GM20000 (cell line): ENCODE data around the gene CIC.

Experiments
- DNase-seq: peaks from one replicate; pipeline ENCODE4 v3.0.0; 2012; ENCODE audit warnings: low spot score
- TF ChIP-seq, protein P1 (sequence below): IDR thresholded peaks from 2 replicates; pipeline ENCODE4 v1.5.1; 2012; ENCODE audit warnings: mild to moderate bottlenecking, control low read depth; ENCODE audit errors: extremely low read depth, missing control alignments

Gene CIC

DNA sequence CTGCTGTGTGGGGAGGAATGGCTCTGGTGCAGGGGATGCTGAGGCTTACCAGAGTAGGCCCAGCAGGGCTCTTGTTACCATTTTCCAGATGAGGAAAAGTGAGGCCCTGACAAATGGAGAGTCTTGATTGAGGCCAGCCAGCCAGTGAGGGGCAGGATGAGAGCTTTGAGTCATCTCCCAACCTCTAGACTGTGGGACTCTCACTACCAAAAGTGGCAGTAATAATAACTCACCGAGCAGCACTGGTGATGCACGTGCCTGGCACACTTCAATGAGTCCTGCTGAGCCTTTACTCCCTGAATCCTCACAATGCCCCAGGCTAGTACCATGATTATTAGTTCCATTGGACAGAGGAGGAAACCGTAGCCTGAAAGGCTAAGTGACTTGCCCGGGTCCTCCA is 7.8 kb downstream of the CIC start:
- DNase-seq, result no peak
- TF ChIP-seq, protein P1, sequence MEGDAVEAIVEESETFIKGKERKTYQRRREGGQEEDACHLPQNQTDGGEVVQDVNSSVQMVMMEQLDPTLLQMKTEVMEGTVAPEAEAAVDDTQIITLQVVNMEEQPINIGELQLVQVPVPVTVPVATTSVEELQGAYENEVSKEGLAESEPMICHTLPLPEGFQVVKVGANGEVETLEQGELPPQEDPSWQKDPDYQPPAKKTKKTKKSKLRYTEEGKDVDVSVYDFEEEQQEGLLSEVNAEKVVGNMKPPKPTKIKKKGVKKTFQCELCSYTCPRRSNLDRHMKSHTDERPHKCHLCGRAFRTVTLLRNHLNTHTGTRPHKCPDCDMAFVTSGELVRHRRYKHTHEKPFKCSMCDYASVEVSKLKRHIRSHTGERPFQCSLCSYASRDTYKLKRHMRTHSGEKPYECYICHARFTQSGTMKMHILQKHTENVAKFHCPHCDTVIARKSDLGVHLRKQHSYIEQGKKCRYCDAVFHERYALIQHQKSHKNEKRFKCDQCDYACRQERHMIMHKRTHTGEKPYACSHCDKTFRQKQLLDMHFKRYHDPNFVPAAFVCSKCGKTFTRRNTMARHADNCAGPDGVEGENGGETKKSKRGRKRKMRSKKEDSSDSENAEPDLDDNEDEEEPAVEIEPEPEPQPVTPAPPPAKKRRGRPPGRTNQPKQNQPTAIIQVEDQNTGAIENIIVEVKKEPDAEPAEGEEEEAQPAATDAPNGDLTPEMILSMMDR, result no peak

DNA sequence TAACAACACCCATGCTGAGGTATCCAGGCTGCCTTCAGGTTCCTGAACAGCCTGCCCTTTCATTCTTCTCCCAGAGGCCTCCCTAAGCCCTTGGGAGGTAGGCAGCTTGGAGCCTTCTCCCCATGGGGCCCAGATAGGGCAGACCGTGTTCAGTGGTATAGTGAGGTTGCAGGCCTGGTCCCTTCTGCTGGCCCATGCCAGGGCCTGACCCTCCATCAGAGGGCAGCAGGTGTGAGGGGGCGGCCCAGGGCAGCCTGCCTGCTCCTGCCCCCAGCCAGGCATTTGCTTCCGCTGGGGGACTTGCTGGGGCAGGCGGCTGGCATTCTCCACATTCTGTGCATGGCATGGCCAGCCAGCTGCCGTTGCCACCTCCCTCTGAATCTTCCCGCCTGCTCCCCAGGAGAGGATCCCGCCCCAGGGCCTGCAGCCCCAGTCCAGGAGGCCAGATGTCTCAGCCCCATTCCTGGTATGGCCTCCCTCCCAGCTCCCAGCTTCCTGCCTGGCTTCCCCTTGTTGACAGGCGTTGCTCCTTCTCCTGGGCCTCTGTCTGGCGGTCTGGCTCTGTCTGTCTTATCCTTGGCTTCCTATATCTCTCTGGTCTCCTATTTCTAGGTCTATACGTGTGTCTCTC is 8.9 kb downstream of the CIC start:
- DNase-seq, result no peak
- TF ChIP-seq, protein P1, result no peak

DNA sequence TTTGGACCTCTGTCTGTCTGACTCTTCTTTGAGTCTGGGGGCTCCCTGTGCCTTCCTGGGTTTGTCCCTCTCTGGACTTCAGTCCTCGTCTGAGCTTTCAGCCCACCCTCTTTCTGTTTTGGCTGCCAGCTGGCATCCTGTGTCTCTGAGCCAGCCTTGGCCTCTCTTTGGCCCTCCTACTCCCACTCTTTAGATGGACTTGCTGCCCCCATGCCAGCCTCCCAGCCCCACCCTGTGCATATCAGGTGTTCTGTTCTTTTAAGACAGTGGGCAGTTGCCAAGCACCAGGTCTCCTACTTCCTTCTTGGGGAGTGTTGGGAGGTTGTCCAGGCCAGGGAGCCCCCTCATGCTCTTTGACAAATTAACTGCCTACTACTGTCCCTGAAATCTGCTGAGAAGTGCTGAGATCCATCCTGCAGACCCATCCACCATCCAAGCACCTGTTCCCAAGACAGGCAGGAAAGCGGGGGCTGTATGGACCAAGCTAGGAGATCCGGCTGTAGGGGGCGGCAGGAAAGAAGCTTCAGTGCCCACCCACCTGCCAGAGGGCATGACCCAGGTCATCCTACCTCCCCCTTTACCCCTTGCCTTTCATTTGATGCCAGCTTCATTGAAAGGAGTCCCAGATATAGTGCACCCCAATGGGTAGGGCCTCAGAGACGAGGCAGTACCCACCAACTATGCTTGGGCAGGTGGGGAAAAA is 9.6 kb downstream of the CIC start:
- no peak for DNase-seq
- TF ChIP-seq, protein P1, result no peak

- TF ChIP-seq, protein P1, result no peak
- no peak for DNase-seq
These were observed 10.3 kb downstream of the CIC start for GRCh38 chr19:42279155-42279901.

DNA sequence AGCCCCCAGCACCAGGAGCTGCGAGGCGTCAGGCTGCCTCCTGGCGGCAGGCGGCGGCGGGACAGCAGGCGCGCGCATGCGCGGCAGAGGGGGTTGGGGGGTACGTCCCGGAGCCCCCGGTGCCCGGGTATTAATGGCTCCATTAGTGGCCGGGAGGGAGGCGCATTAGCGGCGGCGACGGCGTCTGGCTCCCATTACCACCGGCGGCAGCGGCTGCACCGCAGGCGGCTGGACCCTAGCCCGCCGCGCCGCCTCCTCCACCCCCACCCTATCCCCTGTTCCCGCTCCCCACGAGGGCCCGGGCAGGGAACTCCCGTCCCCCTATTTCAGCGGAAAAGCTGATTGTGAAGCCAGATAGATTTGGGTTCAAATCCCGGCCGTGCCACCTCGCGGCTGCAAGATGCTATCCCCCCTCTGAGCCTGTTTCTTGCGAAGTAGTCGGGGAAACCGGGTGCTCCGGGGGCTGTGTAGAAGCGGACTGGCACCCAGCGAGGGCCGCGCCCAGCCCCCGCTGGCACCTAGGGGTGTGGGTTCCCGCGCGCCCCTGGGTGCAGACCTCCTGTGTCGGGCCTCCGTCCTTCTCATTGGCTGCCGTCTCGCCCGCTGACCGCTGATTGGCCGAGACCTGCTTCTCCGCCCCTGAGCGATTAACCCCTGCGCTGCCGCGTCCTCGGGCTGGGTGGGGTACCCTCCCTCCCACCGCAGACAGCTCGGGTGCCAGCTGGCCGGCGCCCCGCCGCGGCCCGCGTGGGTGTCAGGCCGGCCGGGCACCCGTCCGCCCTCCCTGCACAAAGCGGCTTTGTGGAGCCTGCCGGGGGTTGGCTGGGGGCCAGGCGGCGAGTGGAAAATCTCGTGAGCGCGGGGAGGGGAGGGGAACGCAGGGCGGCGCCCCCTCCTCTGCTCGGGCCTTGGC is 11.1 kb downstream of the CIC start:
- TF ChIP-seq, protein P1, result peak; percentile 98
- peak; percentile 95 for DNase-seq

DNA sequence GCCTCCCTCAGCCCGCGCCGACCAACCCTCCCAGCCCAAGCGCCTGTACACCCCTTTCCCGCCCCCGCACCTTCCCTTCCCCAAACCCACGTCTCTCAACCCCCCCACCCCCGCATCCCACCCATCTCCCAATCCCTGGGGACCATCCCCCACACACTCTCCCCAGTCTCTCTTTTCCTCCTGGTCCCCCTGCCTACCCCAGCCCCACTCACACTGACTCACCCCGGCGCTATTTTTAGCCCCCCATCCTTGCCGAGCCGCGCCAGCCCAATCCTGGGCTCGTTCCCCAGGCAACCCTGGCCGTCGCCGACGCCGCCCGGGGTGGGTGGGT is 11.7 kb downstream of the CIC start:
- TF ChIP-seq, protein P1, result no peak
- DNase-seq, result no peak
